ENCODE measurements around the gene CAPN7.

Gene CAPN7

DNA sequence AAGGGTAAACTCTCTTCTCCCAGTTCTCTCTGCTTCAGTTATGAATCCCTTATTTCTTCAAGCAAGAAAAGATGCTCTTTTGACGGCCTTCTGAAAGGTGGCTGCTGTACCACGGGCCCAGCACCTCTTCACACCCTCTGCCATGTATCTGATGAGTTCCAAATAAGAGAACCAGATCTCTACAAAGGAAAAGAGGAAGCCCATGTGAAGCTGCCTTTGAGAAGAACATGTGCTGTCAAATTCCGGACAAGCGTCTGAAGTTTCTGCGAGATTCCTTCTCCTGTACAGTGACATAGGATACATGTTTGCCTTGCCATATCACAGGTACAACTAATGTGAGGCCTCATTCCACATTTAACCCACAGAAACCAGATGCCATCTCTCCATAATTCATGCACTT is 67.2 kb downstream of the CAPN7 start:
- DNase-seq (ENCODE audit: low read depth in 2 of 2): no peak

DNA sequence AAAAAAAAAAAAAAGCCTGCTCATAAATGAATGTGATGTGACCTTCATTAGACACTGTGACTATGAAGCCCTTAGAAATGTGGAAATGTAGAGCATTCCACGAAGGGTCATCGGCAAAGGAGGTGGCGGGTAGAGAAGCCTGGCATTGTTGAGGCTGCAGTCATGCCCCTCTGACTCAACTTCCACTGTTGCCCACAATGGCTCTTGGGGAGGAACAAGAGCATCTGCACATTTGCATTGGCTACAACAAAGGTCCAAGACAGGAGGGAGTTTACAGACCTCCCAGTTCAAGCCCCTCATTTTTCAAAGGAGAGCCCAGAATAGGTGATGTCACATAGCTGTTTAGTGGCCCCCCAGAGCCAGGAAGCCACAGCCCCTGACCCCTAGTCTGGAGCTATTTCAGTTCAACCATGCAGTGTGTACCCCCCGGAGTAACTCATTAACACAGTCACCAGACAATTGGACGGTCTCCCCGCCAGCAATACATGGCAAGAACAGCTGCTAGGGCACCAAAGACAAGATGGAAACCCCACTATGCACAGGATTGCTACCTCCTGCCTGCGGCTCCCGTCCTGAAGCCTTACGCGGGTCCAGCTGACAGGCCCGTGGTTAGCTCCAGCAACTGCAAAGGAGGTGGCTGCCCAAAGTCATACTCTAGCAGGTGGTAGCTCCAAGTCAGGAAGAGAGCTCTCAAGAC is 70.1 kb downstream of the CAPN7 start:
- DNase-seq (ENCODE audit: low read depth in 2 of 2): no peak

DNA sequence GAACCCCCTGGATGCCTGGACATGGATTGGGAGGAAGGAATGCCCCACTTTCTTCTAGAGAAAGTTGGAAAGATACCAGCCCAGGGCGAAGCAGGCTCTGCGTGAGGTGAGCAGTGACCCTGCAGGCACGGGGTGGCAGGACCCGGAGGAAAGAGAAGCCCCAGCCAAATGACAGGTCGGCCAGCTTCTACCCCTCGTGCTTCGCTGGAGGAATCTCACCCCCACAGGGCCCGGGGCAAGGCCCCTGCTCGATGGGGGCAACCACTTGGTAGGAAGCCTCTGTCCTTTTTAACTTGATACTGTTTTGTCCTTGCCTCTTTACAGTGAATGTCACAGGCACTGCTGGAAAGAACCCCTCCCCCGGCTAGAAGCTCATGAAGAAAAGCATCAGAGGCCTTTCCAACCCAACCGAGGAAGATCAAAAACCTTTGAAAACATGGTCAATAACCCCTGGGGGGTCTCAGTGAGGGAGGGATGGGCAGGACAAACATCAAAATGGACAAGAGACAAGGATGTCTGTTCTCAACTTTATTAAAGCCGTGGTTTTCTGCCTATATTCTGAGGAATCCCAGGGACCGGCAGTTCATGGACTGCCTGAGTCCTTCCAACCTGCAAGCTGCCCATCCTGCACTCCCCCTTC is 71.9 kb downstream of the CAPN7 start:
- no peak for DNase-seq (ENCODE audit: low read depth in 2 of 2)

DNA sequence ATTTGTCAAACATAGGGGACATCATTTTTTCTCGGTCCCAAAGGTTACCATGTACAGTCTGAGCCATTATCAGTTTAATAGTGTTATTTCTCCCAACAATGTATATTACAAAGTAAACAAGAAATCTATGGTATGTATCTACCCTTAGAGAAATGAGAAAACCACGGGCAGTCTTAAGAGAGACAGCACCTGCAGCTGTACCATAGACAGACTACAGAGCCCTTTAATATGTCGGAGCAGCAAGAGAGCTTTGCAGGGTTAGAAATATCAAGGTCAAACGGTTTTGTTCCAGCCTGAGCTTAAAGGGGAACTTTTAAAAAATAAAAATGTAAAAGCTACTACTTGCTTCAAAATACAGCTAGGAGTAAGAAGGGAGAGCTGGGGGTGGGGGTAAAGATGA is 73.2 kb downstream of the CAPN7 start:
- DNase-seq (ENCODE audit: low read depth in 2 of 2): no peak

DNA sequence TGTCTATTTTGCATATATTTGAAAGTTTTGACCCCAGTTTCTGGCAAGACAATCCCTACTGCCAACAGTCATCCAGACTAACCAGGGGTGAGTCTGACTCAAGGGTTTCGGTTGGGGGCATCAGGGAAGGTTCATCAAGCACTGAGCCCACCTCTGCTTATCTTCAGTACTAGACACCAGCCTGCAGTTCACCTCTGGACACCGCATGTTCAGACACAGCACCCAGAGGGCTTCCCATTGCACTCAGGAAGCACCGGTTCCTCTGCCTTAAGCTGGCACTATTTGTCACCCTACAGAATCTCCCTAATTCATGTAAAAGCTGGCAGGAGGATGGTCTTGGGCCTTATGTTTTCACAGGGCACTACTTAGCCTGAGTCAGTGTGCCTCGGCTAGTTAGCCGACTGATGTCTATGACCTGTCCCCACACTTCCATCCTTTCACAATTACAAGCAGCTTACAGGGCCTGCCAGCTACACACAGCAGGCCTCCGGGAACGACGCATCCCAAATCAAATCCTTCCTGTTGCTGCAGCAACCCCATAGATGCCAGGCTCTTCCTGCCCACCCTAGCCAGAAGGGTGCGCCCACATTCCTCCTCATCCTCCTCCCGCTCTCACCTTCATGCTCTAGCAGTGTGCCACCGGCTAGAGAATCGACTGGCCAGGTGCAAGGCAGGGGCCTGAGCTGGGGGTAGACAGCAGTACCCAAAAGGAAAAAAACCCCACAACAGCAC is 73.8 kb downstream of the CAPN7 start:
- no peak for DNase-seq (ENCODE audit: low read depth in 2 of 2)

DNA sequence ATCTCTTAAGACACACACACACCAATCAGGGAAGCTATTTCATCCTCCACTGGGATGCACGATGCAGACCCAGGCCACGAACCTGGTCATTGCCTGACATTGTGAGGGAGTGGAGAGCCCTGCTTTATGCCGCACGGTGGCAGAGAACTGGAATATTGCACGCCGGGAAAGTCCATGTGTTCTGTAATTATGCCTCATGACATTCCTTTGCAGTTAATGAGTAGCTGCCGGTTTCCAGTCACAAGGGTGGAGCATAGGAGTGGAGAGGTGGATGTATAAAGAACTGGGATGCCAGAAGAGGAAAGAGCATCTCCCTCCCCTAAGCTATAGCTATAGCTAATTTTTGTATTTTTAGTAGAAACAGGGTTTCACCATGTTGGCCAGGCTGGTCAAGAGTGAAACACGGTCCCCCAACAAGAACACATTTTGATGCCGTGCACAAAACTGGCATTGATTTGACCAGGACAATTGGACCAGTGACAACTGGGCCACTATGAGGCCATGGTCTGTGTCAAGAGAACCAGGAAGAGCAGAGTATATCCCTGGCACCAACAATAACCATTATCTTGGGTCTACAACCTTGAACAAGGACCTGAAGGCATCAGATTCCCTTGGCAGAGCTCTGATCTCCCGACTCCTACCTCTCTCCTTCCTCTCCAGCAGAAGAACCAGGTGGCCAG is 74.9 kb downstream of the CAPN7 start:
- DNase-seq (ENCODE audit: low read depth in 2 of 2): no peak

DNA sequence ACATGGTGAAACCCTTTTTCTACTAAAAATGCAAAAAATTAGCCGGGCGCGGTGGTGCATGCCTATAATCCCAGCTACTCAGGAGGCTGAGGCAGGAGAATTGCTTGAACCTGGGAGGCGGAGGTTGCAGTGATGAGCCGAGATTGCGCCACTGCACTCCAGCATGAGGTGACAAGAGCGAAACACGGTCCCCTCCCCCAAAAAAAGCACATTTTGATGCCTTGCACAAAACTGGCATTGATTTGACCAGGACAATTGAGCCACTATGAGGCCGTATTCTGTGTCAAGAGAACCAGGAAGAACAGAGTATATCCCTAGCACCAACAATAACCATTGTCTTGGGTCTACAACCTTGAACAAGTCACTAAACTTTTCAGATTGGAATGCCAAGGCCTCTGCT is 75.8 kb downstream of the CAPN7 start:
- no peak for DNase-seq (ENCODE audit: low read depth in 2 of 2)

DNA sequence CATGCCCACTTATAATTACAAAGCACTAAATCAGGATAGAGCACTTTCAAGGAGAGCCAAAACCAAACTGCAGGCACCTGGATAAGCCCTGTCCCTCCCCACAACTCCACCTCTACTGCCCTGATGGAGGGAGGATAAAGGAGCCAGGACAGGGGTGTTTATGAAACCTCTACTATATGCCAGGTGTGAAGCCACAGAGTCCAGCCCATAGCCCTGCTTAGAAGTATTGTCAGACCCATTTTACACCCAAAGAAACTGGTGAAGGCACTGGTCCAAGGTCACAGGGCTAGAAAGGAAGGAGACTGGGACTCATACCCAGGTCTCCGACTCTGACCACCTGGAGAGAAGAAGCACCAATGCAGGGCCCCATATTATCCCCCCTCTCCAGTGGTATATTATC is 77.7 kb downstream of the CAPN7 start:
- no peak for DNase-seq (ENCODE audit: low read depth in 2 of 2)

DNA sequence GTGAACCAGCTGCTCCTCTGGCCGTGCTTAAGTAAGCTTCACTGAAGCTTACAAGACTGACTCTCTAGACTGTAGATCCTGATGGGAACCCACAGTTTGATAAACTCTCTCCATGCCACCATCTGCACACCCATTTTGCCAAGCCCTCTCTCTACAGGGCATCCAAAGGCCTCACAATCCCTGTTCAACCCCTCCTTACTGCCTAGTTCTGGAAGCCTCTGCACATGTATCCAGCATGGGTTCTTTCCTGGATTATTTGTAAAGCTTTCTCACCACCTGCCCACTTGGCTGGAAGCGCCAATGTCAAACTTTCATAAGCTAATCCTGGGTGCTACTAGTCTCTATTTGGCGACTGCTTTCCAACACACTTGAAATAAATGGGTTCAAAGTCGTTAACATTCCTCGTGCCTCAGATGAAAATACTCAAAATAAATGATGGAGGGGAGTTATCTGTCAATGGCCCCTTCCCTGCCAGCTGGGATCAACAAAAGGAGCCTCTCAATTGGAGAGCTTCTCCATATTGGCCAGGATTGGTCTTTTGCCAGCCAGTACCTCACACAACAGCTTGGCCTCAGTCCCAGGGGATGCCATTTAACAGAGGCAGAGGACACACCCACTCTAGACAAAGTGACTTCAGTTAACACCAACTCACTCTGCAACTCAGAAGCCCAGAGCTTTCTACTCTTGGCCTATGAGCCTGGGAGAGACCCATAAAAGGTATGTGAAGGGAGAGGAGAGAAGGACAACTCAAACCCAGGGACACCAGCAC is 78.3 kb downstream of the CAPN7 start:
- DNase-seq (ENCODE audit: low read depth in 2 of 2): no peak

DNA sequence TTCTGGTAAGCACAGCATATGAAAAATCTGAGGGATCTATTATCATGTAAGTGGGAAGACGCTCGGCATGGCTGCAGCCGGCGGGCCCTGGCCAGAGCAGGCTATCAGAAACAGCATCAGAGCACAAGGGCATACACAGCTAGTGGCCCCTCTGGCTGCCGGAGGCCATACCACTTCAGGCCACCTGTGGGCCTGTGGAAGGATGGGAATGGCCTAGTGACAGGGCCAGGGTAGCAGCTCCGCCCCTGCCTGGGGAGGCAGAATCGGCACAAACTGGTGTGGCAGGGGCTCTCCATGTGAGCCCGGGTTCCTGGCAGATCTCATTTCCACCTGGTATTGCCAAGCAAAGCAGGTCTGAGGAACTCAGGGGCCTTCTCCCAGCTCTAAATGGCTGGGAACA is 80.0 kb downstream of the CAPN7 start:
- no peak for DNase-seq (ENCODE audit: low read depth in 2 of 2)

DNA sequence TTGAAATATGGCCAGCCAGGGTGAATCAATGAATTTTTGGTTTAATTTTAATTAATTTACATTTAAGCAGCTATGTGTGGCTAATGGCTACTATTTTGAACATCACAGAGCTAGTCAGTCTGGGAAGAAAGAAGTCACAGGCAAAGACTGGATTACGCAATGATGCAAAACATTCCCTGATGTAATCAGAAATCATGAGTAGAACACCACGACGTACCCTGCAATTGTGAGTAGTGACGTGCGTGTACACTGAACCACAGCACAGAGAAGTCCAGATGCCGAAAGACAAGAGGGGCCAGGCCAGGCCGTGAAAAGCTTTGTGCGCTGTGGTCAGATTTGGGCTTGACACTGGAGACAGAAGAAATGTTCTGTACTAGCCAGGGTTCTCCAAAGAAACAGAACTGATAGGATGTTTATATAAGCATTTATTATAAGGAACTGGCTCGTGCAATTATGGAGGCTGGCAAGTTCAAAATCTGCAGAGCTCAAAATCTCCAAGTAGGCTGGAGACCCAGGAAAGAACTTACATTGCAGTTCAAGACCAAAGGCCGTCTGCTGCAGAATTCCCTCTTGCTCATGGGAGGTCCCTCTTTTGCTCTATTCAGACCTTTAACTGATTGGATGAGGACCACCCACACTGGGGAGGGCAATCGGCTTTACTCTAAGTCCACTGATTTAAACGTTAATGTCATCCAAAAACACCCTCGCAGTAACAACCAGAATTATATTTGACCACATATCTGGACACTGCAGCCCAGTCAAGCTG is 81.7 kb downstream of the CAPN7 start:
- no peak for DNase-seq (ENCODE audit: low read depth in 2 of 2)

DNA sequence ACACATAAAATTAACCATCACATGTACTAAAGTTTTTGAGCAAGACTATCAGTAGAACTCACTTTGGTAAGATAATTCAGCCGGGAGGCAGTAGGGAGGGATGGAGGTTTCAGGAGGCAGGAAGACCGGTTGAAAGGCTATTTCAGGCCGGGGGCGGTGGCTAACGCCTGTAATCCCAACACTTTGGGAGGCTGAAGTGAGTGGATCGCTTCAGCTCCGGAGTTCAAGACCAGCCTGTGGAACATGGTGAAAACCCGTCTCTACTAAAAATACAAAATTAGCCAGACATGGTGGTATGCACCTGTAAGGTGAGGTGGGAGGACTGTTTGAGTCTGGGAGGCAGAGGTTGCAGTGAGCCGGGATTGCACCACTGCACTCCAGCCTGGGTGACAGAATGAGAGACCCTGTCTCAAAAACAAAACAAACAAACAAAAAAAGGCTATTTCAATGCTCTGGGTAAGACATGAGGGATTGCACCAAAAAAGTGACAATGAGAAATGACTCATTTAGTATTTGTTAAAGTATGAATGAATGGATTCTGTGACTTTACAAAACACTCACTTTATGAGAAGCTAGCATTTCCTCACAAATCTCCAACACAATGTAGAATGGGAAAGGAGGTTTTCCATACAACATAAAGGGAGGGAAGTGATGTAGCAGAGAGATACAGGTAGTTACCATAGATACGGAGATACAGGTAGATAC is 82.4 kb downstream of the CAPN7 start:
- no peak for DNase-seq (ENCODE audit: low read depth in 2 of 2)

DNA sequence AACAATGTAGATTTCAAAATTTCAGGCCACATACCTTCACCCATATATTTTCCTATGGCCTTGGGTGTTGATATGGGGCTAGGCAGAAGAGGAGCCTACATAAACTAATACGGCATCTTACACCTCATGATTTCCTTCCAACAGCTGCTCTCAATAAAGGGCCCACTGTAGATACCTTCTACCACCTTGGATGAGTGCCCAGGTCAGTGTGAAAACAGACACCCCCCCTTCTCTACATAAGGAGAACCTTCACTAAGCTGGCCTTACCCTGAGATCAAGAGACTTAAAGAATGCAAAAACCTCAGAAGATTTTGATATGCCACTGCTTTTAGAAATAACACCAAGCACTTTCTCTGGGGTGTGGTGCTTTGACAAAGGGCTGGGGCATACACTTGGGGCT is 83.6 kb downstream of the CAPN7 start:
- no peak for DNase-seq (ENCODE audit: low read depth in 2 of 2)

DNA sequence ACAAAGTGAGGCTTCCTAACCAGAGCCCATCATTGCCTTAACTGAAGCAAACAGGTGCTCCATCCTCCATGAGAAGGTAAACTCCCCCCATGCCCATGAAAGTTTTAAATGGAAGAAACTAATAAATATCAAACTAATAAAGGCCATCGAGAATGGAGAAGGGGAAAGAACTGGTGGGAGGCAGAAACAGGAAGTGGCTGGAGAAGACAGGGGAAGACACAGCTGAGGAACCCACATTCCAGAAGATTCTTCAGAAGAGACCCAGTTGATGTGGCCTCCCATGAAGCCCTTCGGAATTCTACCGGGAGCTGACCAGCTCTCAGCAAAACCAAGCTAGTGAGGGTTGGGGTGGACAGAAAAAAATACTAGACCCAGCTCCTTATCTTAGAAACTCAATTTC is 84.7 kb downstream of the CAPN7 start:
- no peak for DNase-seq (ENCODE audit: low read depth in 2 of 2)

DNA sequence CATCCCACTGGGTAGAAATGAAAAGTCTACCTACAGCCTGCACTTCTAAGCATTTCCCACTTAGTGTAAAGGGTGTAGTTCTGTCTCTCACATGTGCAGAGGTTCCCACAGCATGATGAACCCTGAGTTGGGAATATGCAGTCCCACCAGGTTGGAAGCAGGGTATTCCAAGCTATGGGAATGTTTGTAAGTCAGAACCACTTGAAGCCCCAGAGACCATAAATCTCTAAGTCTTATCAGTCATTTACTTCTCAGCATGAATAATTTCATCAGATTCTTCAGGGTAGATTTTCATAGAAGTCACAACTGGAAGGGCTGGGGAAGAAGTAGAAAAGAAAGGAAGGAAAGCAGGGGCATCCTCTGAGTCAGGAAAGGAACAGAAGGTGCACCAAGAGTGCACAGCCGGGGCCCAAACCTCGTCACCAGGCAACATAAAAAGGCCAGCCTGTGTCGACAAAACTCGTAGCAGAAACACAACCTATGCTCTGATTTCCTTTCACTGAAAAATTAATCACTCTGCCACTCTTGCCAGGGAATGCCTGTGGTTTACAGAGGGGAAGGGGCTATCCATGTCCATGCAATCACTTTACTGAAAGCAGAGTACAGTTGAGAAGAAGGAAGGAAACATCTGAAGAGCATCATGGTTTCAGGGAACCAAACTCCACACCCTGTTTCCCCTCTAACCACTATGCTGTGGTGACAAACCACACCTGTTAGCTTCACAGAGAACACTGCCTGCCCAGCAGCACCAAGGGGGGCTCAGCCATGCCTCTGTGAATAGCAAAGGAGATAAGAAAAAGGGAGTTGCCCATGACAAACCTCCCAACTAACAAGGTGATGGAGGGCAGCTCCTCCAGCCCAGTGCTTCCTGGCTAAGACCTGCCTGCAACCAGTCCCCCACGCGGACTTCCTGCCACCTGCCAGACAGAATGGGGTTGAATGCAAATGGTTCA is 85.8 kb downstream of the CAPN7 start:
- DNase-seq (ENCODE audit: low read depth in 2 of 2): peak in 1 of 2 donors; percentile 43

DNA sequence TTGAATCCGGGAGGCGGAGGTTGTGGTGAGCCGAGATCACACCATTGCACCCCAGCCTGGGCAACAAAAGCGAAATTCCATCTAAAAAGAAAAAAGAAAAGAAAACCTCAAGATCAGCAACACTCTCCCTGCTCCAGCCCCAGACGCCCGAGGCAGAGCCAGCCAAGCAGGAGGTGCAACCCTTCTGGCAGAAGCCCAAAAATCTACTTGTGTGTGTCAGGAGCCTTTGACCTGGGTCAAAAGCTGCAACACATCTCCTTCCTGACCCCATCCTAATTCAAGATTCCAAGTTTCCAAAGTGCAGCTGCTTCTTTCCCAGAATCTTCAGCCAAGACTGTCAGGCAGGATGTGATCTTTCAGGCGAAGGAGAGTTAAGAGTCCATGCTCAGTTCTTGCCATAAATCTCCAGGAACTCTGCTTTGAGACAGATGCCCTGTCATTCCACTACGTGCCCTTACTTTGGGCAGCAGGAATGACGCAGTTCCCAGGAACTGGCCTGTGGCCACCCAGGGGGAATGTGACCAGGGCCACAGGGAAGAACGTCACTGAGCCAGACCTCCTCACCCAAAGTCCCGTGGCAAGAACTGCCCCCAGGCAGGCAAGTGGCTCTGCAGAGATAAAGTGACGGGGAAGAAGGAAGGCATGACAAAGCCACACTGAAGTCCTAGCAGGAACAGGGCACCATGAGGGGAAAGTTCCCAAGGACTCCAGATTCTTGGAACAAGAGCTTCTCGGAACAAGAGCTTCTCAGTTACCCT is 86.9 kb downstream of the CAPN7 start:
- DNase-seq (ENCODE audit: low read depth in 2 of 2): no peak

DNA sequence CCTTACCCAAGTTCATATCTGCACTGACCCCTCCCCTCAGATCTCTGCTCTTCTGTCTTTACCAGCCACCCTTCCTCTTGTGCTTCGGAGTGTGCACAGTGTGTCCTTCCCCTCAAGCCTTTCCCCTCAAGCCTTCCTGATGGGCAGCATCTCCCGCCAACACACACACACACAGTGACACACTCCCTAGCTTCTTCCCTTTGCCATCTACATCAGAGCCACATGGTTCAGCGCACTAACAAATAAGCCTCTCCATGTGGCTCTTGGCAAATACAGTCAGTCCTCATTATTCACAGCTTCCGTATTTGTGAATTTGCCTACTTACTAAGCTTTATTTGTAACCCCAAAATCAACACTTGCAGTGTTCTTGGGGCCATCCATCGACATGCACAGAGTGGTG is 88.9 kb downstream of the CAPN7 start:
- DNase-seq (ENCODE audit: low read depth in 2 of 2): no peak

DNA sequence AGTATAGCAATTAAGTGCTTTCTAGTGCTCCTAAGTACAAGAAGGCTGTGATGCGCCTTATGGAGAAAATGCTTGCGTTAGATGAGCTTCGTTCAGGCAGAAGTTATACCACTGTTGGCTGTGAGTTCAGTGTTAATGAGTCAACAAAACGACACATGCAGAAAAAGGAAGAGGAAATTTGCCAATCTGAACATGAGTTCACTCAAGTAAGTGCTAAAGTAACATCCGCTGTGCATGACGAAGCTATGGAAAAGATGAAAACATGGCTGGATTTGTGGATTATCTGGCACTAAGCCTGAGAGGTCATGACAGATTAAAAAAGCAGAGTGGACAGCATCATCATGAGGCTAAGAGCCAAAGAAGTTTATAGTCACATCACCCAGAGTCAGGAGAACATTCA is 89.5 kb downstream of the CAPN7 start:
- DNase-seq (ENCODE audit: low read depth in 2 of 2): no peak
